ENCODE data around the gene MAST4. TPM values are rescaled to one million over a fixed set of nuclear protein-coding genes. Genes with fewer than 3 reads are reported as not detected.

The MAST4 gene
- total and polyA plus RNA-seq, 2 of the 8 experiments (the other 6 are each of a cell fraction or from before 2014, with no cell fraction given): 1.5 to 2.6 TPM

DNA sequence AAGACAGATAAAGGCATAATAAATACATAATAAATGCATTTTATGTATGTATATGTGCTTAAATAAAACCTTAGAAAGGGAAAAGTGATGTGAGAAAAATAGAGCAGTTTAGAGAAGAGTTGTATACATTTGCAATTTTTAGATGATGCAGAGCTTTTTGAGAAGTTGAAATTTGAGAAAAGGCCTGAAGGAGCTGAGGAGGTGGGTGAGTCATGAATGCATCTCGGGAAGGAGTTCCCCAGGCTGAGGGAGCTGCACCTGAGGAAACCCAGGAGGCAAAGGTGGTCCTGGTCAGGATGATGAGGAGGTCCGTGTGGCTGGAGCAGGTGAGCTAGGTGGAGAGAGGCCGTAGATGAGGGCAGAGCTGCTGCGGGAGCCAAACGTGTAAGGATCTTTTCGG is 617.8 kb downstream of the MAST4 start:
- DNase-seq (ENCODE audit: low read depth in 1 of 2, low spot score in 2 of 2) (no peak), FAIRE-seq (no peak)
- Histone ChIP-seq H4K20me1 (replicated peaks in 1 of 2; ENCODE audit: control insufficient read depth in 1 of 2, insufficient read depth in 2 of 2, low read length in 2 of 2) (no peaks in the 10 kb centered on the region), H3K4me1 (replicated peaks in 1 of 4; ENCODE audit: control insufficient read depth in 3 of 4, insufficient read depth in 4 of 4, low read length in 3 of 4) (no peaks in the 10 kb centered on the region), H2AFZ (ENCODE audit: low read length) (no peak overlapping the region), H4K91ac (replicated peaks; ENCODE audit: insufficient read length, low read length) (no peak overlapping the region), H2AK5ac (ENCODE audit: low read depth, low read length) (no peak overlapping the region), H3K27me3 (replicated peaks in 1 of 4; ENCODE audit: control insufficient read depth in 3 of 4, extremely low read depth in 1 of 4, insufficient read depth in 3 of 4, low read length in 3 of 4) (no peaks in the 10 kb centered on the region), H3K36me3 (ENCODE audit: control insufficient read depth in 2 of 4, insufficient read depth in 4 of 4, low read length in 3 of 4) (no peaks in the 10 kb centered on the region), H3K9me3 (ENCODE audit: insufficient read depth in 2 of 2, low read depth in 1 of 2, low read length in 1 of 2) (no peaks in the 10 kb centered on the region), H2BK15ac (ENCODE audit: low read length) (no peak overlapping the region), H3K9ac (replicated peaks in 1 of 4; ENCODE audit: extremely low read depth in 1 of 4, low read depth in 3 of 4, low read length in 3 of 4) (no peak overlapping the region), H2BK120ac (replicated peaks; ENCODE audit: low read depth, low read length) (no peak overlapping the region), H3K23ac (ENCODE audit: insufficient read length) (no peak overlapping the region), H2BK12ac (ENCODE audit: low read depth, low read length) (no peak overlapping the region), H3K56ac (replicated peaks; ENCODE audit: insufficient read length, low read depth, low read length) (no peak overlapping the region), H3K23me2 (ENCODE audit: low read depth, low read length) (peaks cover 2% of the 10 kb centered on the region; the same call in 1 of the 2 replicates), H3K79me2 (ENCODE audit: control insufficient read depth in 1 of 2, insufficient read depth in 2 of 2, low read length in 2 of 2) (no peaks in the 10 kb centered on the region), H3K4me3 (ENCODE audit: extremely low read depth in 1 of 4, insufficient read depth in 2 of 4, low read depth in 3 of 4, low read length in 4 of 4) (no peak overlapping the region), H3K27ac (ENCODE audit: low read depth, low read length) (no peak overlapping the region), H3K14ac (ENCODE audit: insufficient read length) (no peak overlapping the region), H3K79me1 (ENCODE audit: low read depth, low read length) (no peaks in the 10 kb centered on the region), H4K5ac (ENCODE audit: insufficient read length, low read depth, low read length) (no peak overlapping the region), H2BK20ac (ENCODE audit: low read length) (no peak overlapping the region), H3K4me2 (ENCODE audit: insufficient read depth in 1 of 2, low read depth in 2 of 2, low read length in 2 of 2) (no peak overlapping the region), H3K4ac (replicated peaks; ENCODE audit: insufficient read length, low read depth, low read length) (no peak overlapping the region), H2BK5ac (ENCODE audit: low read depth, low read length) (no peak overlapping the region), H3K18ac (ENCODE audit: extremely low read depth, low read length) (no peak overlapping the region), H4K8ac (ENCODE audit: extremely low read depth, insufficient read depth, low read length) (no peak overlapping the region)
- ChIA-PET CTCF (ENCODE audit: partially characterized antibody) (interaction anchor here (0.6 to 1.4 kb wide), 6 partner anchors 10 to 247 kb away, joined by 3 to 5 read pairs (median 3); no protein-coding TSS in a partner anchor), POLR2A (ENCODE audit: partially characterized antibody) (no interaction called here)
- WGBS, 2 experiments (ENCODE audit: extremely low coverage in 1 of 2, insufficient coverage in 1 of 2, insufficient read length in 1 of 2, insufficient replicate concordance in 2 of 2, low coverage in 1 of 2, low lambda C conversion rate in 2 of 2, missing lambda C conversion rate in 1 of 2): 95% methylated on average over 6 of the region's 6 CpGs; no CpG with 5 or more reads in 1 of the 2 experiments
- TF ChIP-seq JUN (IDR thresholded peaks at IDR 0.05; ENCODE audit: low read depth, low read length) (no peak), HDAC2 (IDR thresholded peaks at IDR 0.05; ENCODE audit: borderline replicate concordance in 1 of 2, low read depth in 2 of 2, low read length in 2 of 2) (no peak), RXRA (IDR thresholded peaks at IDR 0.05; ENCODE audit: insufficient read depth, low read depth, low read length) (no peak)
- TF ChIP-seq, protein P1, sequence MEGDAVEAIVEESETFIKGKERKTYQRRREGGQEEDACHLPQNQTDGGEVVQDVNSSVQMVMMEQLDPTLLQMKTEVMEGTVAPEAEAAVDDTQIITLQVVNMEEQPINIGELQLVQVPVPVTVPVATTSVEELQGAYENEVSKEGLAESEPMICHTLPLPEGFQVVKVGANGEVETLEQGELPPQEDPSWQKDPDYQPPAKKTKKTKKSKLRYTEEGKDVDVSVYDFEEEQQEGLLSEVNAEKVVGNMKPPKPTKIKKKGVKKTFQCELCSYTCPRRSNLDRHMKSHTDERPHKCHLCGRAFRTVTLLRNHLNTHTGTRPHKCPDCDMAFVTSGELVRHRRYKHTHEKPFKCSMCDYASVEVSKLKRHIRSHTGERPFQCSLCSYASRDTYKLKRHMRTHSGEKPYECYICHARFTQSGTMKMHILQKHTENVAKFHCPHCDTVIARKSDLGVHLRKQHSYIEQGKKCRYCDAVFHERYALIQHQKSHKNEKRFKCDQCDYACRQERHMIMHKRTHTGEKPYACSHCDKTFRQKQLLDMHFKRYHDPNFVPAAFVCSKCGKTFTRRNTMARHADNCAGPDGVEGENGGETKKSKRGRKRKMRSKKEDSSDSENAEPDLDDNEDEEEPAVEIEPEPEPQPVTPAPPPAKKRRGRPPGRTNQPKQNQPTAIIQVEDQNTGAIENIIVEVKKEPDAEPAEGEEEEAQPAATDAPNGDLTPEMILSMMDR (IDR thresholded peaks at IDR 0.05; ENCODE audit: control extremely low read depth in 1 of 3, insufficient read depth in 1 of 3, low read depth in 1 of 3, low read length in 3 of 3): no peak

All from H1 (cell line).